ENCODE data around the gene ICAM1.
"Not testable (repeated sequence)": the region's sequence is repeated elsewhere in the genome, so short reads cannot be mapped to it uniquely, and the experiment has no call there.

Gene ICAM1

GRCh38 chr19:10278935-10279334 lies 8.0 kb downstream of the ICAM1 start:
- no peak for TF ChIP-seq CTCF (conservative IDR thresholded peaks at IDR 0.05; ENCODE audit: low read depth, low read length)
- H3K4me3 ChIP-seq (ENCODE audit: low read length): no peak overlapping the region
- no peak for DNase-seq (ENCODE audit: low read depth)

GRCh38 chr19:10279737-10280442 lies 9.0 kb downstream of the ICAM1 start:
- H3K4me3 ChIP-seq (ENCODE audit: low read length): no peak overlapping the region
- no peak for DNase-seq (ENCODE audit: low read depth)

GRCh38 chr19:10282043-10282442 lies 11.1 kb downstream of the ICAM1 start:
- H3K4me3 ChIP-seq (ENCODE audit: low read length); DNase-seq (ENCODE audit: low read depth): not testable (repeated sequence)

More at GRCh38 chr19:10279737-10280442, 9.0 kb downstream of the ICAM1 start:
- TF ChIP-seq CTCF (conservative IDR thresholded peaks at IDR 0.05; ENCODE audit: low read depth, low read length): no peak

DNA sequence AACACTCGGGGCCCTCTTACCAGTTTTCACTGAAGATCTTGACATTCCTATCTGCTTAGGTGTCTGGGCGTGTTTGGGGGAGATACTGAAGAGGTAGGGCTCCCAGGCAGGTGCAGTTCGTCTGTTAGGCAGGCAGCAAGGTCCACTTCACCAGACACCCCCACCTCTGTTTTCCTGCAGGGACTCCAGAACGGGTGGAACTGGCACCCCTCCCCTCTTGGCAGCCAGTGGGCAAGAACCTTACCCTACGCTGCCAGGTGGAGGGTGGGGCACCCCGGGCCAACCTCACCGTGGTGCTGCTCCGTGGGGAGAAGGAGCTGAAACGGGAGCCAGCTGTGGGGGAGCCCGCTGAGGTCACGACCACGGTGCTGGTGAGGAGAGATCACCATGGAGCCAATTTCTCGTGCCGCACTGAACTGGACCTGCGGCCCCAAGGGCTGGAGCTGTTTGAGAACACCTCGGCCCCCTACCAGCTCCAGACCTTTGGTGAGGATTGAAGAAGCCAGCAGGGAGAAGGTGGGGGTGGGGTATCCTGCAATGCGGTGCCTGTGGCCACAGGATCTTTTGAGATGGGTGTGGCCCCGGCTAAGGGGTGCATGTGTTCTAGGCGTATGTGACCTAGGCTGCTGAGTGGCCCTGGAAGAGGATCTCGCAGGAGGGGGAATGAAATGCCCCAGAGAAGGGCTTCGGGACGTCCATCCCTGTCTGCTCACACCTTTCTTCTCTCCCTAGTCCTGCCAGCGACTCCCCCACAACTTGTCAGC lies 12.6 kb downstream of the ICAM1 start:
- DNase-seq (ENCODE audit: low read depth): no peak
- H3K4me3 ChIP-seq (ENCODE audit: low read length): no peak overlapping the region
- no peak for TF ChIP-seq CTCF (conservative IDR thresholded peaks at IDR 0.05; ENCODE audit: low read depth, low read length)

DNA sequence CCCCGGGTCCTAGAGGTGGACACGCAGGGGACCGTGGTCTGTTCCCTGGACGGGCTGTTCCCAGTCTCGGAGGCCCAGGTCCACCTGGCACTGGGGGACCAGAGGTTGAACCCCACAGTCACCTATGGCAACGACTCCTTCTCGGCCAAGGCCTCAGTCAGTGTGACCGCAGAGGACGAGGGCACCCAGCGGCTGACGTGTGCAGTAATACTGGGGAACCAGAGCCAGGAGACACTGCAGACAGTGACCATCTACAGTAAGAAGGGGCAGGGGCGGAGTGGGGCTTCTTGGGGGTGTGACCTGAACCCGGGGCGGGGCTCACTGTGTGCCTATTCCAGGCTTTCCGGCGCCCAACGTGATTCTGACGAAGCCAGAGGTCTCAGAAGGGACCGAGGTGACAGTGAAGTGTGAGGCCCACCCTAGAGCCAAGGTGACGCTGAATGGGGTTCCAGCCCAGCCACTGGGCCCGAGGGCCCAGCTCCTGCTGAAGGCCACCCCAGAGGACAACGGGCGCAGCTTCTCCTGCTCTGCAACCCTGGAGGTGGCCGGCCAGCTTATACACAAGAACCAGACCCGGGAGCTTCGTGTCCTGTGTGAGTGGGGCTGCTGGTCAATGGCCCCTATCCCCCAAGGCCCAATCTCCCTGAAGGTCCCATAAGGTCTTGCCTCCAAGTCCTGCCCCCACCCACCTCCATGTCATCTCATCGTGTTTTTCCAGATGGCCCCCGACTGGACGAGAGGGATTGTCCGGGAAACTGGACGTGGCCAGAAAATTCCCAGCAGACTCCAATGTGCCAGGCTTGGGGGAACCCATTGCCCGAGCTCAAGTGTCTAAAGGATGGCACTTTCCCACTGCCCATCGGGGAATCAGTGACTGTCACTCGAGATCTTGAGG lies 13.4 kb downstream of the ICAM1 start:
- TF ChIP-seq CTCF (conservative IDR thresholded peaks at IDR 0.05; ENCODE audit: low read depth, low read length): no peak
- H3K4me3 ChIP-seq (ENCODE audit: low read length): no peak overlapping the region
- DNase-seq (ENCODE audit: low read depth): no peak

DNA sequence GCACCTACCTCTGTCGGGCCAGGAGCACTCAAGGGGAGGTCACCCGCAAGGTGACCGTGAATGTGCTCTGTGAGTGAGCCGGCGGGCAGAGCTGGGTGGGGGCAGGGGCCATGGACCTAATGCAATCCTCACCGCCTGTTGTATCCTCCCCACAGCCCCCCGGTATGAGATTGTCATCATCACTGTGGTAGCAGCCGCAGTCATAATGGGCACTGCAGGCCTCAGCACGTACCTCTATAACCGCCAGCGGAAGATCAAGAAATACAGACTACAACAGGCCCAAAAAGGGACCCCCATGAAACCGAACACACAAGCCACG lies 14.0 kb downstream of the ICAM1 start:
- H3K4me3 ChIP-seq (ENCODE audit: low read length): no peak overlapping the region
- no peak for DNase-seq (ENCODE audit: low read depth)
- TF ChIP-seq CTCF (conservative IDR thresholded peaks at IDR 0.05; ENCODE audit: low read depth, low read length): no peak

DNA sequence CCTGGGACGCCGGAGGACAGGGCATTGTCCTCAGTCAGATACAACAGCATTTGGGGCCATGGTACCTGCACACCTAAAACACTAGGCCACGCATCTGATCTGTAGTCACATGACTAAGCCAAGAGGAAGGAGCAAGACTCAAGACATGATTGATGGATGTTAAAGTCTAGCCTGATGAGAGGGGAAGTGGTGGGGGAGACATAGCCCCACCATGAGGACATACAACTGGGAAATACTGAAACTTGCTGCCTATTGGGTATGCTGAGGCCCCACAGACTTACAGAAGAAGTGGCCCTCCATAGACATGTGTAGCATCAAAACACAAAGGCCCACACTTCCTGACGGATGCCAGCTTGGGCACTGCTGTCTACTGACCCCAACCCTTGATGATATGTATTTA lies 14.5 kb downstream of the ICAM1 start:
- DNase-seq (ENCODE audit: low read depth): no peak
- H3K4me3 ChIP-seq (ENCODE audit: low read length): no peak overlapping the region
- TF ChIP-seq CTCF (conservative IDR thresholded peaks at IDR 0.05; ENCODE audit: low read depth, low read length): no peak

Data from retinal pigment epithelial cell (primary cell).